DMS114 treated with DMSO at 0.1 percent for 48 hours (cell line): ENCODE results near the gene ALDH3A1.

Experiments
- DNase-seq: peaks from one replicate; lab custom pipeline; 2025; ENCODE audit not compliant: unreplicated experiment; lab: John Stamatoyannopoulos, UW

Gene ALDH3A1

DNA sequence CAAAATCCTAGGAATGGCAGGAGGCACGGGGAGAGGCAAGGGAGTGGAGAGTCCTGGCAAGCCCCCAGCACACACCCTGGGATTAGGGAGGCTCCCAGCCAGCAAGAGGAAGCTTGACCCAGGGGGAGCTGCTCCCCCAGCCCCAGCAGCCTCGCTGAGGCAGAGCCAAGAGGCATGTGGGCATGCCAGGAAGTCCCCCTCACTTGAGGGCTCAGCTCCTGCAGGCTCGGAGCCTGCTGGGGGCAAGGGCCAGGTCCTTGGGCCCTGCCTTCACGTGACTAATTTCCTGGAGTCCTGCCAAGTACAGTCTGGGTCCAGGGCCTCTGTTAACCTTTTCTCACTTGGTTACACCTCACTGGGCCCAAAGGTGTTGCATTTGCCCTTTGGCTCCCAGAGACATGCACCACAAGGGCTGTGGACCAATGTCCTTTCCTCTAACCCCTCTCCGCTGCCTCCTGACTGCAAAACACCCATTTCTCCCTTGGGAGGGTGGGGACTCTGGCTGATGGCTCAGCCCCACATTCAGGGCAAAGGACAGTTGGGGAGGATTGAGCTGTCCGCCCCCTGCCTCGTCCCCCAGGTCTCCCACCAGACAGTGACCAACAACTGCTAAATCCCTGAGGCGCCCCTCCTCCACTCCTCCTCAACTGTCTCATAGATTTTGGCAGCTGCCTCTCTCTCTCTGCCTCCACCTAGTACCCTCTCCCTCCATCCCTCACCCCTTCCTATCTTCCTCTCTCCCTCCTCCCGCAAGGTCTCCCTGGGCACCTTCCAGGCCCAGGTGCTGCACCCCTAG is 27.3 kb downstream of the ALDH3A1 start:
- no peak for DNase-seq

- DNase-seq = no peak
Measured at GRCh38 chr17:19720210-19720475, 28.0 kb downstream of the ALDH3A1 start.

- DNase-seq = no peak
Measured at GRCh38 chr17:19719355-19720209, 28.5 kb downstream of the ALDH3A1 start.

GRCh38 chr17:19718613-19719354 is 29.3 kb downstream of the ALDH3A1 start:
- DNase-seq = no peak

GRCh38 chr17:19718041-19718612 is 30.0 kb downstream of the ALDH3A1 start:
- DNase-seq = no peak

DNA sequence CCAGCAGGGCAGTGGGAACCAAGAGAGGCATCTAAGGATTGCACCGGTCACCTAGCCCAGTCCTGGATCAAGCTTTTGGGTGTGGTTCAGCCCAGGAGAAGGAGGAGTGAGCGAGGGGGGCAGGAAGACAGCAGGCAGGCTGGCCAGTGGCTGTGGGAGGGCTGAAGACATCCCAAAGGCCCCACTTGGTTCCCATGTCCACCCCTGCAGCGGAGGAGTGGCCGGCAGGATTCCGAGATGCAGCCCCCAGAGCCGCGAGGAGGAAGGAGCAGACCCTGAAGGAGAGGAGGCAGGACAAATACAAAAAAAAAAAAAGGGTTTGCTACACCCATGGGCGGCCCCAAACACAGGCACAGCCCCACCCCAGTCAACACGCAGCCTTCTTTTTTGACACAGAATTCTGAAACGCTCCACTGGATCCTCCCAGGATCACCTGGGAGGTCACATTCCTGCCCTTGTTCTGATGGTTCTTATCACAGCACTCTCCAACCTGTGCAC is 30.6 kb downstream of the ALDH3A1 start:
- DNase-seq = no peak

DNA sequence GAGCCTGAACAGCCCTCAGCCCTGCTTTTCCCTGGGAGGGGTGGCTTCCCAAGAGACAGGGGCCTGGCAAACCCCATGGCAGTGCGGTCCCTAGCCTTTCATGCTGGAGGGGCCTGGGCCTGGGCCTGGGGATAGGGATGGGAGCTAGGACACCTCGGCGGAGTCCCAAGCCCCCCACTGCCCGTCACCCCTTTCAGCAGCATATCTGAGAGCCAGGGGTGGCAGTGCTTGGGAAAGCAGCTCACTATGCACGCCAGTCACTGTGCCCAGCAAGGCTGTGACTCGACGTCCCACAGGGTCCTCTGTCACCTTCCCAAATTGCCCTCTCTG is 31.1 kb downstream of the ALDH3A1 start:
- DNase-seq = no peak

DNA sequence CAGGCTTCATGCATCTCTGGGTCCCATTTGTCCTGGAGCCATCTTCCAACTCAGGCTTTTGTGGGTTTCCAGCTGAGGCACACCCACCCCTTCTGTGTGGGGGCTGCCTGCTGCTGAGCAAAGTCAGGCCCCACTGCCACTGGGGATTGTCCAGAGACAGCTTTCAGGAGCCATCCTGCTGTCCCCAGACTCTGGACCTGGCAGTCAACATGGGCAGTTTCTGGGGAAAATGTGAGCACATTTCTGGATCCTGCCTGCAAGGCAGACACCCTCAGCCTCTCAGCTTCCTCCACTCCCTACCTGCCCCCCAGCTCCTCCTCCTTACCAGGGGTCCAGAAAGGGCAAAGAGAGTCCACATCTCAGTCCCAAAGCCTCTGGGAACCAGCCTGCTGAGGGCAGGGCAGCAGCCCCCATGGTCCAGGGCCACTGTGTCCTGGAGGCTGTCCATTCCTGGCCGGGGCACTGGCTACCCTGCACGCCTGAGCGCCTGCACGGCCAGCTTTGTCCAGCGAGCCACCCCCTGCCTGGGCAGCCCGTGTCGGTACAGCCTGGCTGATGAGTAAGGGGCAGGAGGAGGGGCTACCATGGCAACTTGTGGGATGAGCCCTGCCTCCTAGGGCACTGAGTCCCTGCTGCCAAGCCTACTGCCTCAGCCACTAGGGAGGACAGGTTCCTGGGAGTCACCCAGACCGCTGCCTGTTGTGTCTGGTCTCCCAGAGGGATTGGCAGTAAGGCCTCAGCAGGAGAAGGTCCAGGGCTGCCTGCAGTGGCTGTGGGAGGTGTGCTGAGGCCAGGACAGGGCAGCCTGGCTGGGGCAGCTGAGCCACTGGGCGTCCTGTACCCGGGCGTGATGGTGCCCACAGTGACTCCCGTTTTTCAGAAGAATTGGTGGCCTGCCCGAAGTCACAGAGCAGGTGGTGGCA is 31.7 kb downstream of the ALDH3A1 start, which contains the start of gene SLC47A2:
Gene SLC47A2, minus strand, starts transcription at position 477 of the 923 bp plus-strand sequence. Its CDS starts 29 bp downstream, at position 448.
- DNase-seq = no peak

DNA sequence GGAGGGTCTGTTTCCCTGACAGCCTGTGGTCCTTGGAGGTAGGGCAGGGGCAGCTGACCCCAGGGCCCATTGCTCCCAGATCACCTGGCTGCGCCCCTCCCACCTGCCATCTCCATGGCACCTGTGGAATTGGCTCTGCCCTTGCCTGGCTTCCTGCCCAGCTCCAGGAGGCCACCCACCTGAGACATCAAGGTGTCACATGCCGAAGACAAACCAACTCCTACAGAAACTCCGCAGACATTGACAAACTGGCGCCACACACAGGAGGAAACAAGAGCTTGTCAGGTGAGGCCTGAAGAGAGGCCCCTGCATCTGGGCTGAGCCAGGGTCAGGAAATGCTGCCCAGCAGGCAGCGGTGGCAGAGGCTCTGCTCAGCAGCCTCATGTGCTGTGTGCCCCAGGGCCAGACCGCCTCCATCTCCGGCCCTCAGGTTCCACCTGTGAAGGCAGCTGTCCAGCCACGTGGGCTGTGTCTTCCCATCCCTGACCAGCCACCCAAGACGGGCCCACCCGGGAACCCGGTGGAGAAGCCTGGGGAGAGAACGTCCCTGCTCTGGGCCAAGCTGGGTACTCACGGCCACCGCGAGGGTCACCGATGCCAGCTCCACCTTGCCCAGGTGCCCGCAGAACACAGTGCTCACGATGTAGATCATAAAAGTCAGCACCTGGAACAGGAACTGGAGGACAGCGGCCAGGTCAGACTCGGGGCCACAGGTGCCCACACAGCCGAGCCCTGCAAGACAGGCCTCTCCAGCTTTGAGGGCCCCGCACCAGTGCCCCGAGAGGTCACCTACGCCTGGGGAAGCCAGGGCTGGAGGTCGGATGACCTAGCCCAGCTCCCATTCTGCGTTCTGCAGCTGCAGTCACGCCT is 33.3 kb downstream of the ALDH3A1 start:
- no peak for DNase-seq

GRCh38 chr17:19713901-19714361 is 34.2 kb downstream of the ALDH3A1 start:
- no peak for DNase-seq

DNA sequence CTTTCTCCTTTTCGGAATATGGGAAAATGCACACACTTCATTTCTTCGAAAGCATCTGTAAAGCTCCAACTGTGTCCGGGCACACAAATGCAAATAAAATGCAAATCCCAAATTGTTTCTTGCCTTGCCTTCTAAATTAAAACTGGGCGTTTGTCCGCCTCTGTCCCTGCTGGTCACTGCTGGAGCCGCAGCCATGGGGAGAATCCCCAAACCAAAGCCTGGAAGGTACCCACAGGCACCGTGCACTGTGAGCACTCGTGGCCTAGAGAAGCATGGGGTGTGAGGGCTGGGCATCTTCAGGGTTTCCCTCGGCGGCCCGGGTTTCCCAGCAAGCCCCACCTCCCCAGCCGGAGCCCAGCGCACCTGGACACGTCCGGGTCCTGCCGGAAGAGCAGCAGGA is 34.6 kb downstream of the ALDH3A1 start:
- DNase-seq = no peak

- no peak for DNase-seq
Measured at GRCh38 chr17:19712436-19713004, 35.6 kb downstream of the ALDH3A1 start.

DNA sequence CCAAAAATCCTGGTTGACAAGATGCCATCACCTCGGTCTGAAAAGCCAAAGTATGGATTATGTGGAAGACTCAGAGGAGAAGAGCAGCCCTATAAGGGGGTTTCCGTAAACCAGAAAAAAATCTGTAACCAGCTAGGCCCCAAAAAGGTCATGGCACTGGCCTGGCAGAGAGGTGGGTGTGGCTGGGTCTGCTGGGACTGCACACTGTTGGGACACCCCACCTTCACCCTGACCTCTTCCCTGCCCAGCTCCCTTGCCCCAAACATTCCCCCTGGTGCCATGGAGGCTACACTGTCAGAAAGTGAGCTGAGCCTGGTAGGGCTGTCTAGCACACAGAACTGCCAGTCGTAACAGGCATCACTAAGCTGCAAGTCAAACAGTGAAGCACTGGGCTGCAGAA is 38.3 kb downstream of the ALDH3A1 start:
- no peak for DNase-seq

DNA sequence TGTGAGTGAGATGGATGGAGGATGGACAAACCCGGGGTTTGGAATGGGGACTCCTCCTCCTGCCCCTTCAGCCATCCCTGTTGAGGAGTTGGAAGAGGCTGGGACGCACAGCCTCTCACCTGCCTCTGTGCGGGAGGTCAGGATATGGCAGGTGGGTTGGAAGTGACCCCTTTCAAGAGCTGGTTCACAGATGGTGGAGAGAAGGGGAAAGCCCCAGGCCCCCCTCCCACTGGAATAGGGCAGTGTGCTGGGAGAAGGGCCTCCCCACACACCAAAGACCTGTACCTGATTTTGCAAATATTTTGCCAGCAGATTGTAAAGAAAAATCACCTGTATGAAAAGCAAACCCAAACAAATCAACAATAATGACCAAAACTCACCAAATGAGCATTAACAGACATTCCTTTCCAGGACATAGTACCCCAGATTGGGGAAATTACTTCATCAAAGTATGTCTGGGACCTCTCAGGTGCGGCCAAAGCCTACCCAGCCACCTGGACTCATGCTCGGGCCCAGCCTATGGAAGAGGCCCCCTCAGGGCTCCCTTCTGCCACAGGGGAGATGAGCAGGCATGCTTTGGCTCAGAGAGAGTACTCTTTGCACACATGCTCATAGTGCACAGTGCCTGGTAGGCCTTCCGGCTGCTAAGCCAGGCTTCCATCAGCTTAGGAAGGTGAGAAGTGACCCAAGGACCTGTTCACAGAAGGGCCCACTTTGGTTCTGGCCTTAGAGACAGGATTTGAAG is 39.5 kb downstream of the ALDH3A1 start:
- no peak for DNase-seq

GRCh38 chr17:19707728-19708221 is 40.3 kb downstream of the ALDH3A1 start:
- DNase-seq = no peak

GRCh38 chr17:19706791-19707727 is 41.0 kb downstream of the ALDH3A1 start:
- no peak for DNase-seq
